Ishikawa (cell line): ENCODE data around the gene ABHD12.

ENCODE experiments used
- EP300 ChIP-seq: IDR thresholded peaks from 2 replicates; pipeline ENCODE4 v1.6.1; 2012; ENCODE audit warnings: borderline replicate concordance
- FOXM1 ChIP-seq: IDR thresholded peaks from 2 replicates; pipeline ENCODE4 v1.6.1; 2012; ENCODE audit warnings: low read depth, borderline replicate concordance
- MAX ChIP-seq: IDR thresholded peaks from 2 replicates; pipeline ENCODE4 v1.6.1; 2012
- NFIC ChIP-seq: IDR thresholded peaks from 2 replicates; pipeline ENCODE4 v1.6.1; 2012
- RAD21 ChIP-seq: IDR thresholded peaks from 2 replicates; pipeline ENCODE4 v1.6.1; 2012; ENCODE audit warnings: low read depth
- REST ChIP-seq: IDR thresholded peaks from 2 replicates; pipeline ENCODE4 v1.6.1; 2012; ENCODE audit warnings: low read depth, mild to moderate bottlenecking
- TAF1 ChIP-seq: IDR thresholded peaks from 2 replicates; pipeline ENCODE4 v1.6.1; 2012; ENCODE audit warnings: low read depth, mild to moderate bottlenecking
- TCF12 ChIP-seq: IDR thresholded peaks from 2 replicates; pipeline ENCODE4 v1.6.1; 2012; ENCODE audit warnings: low read depth
- TEAD4 ChIP-seq: IDR thresholded peaks from 2 replicates; pipeline ENCODE4 v1.6.1; 2012
- USF1 ChIP-seq: IDR thresholded peaks from 2 replicates; pipeline ENCODE4 v1.6.1; 2012

GRCh38 chr20:25389401-25389857, 1.2 kb downstream of the ABHD12 start:
- TF ChIP-seq TCF12, result no peak
- no peak; the same call in 1 of the 2 replicates for TF ChIP-seq MAX
- TF ChIP-seq TEAD4, result no peak
- no peak for TF ChIP-seq FOXM1
- no peak for TF ChIP-seq NFIC
- TF ChIP-seq REST, result no peak
- no peak for TF ChIP-seq RAD21
- TF ChIP-seq USF1, result no peak
- no peak for TF ChIP-seq TAF1
- no peak for TF ChIP-seq EP300
